H1 (cell line): Measurements from ENCODE around the gene EPN3. TPM values are rescaled to one million over a fixed set of nuclear protein-coding genes. Genes with fewer than 3 reads are reported as not detected.

Experiments
- CTCF ChIA-PET: fragments of 300-600 bp; sonication (Branson Sonifier 250); formaldehyde crosslinking; loops from one replicate; lab custom pipeline; 2021; ENCODE audit not compliant: partially characterized antibody; lab: Charles Lee
- POLR2A ChIA-PET: fragments of 300-600 bp; sonication (Branson Sonifier 250); formaldehyde crosslinking; loops from one replicate; lab custom pipeline; 2021; ENCODE audit warnings: inconsistent platforms; ENCODE audit not compliant: partially characterized antibody; lab: Charles Lee
- DNase-seq, 2 experiments: peaks; one replicate each; pipeline versions ENCODE4 v3.0.0 to v3.0.0-alpha.2; 2010 to 2022; ENCODE audit warnings: low spot score in 2 of 2, low read depth in 1 of 2, mixed read lengths in 1 of 2
- FAIRE-seq: peaks from 2 replicates; lab custom pipeline; 2011; peaks lifted over from hg19 to GRCh38; lab: Jason Lieb, UNC
- H2AFZ ChIP-seq: 2 replicates; pipeline ENCODE4 v1.8.1; 2012; ENCODE audit warnings: low read length, inconsistent platforms
- H2AK5ac ChIP-seq: 2 replicates; pipeline ENCODE4 v1.6.1; 2013; ENCODE audit warnings: low read depth, low read length
- H2BK120ac ChIP-seq: replicated peaks from 2 replicates; pipeline ENCODE3; 2013; ENCODE audit warnings: low read depth, low read length, inconsistent platforms
- H2BK12ac ChIP-seq: 2 replicates; pipeline ENCODE4 v1.6.1; 2013; ENCODE audit warnings: low read depth, low read length
- H2BK15ac ChIP-seq: 2 replicates; pipeline ENCODE4 v1.6.1; 2013; ENCODE audit warnings: low read length
- H2BK20ac ChIP-seq: 2 replicates; pipeline ENCODE4 v1.6.1; 2013; ENCODE audit warnings: low read length
- H2BK5ac ChIP-seq: 2 replicates; pipeline ENCODE4 v1.6.1; 2013; ENCODE audit warnings: low read depth, low read length
- H3K14ac ChIP-seq: 2 replicates; pipeline ENCODE4 v1.6.1; 2013; ENCODE audit warnings: inconsistent platforms; ENCODE audit not compliant: insufficient read length
- H3K18ac ChIP-seq: 2 replicates; pipeline ENCODE4 v1.6.1; 2013; ENCODE audit warnings: low read length; ENCODE audit errors: extremely low read depth
- H3K23ac ChIP-seq: 2 replicates; pipeline ENCODE4 v1.6.1; 2013; ENCODE audit warnings: inconsistent platforms; ENCODE audit not compliant: insufficient read length
- H3K23me2 ChIP-seq: 2 replicates; pipeline ENCODE4 v1.6.1; 2013; ENCODE audit warnings: low read depth, low read length
- H3K27ac ChIP-seq: 2 replicates; pipeline ENCODE4 v1.6.1; 2011; ENCODE audit warnings: low read depth, low read length, inconsistent platforms
- H3K27me3 ChIP-seq, 4 experiments: replicated peaks in 1 of 4; 1 replicate in 1 of 4; 2 replicates in 3 of 4; pipeline versions ENCODE4 v1.6.1 to v1.8.1; 2011 to 2013; ENCODE audit warnings: low read length in 3 of 4, mild to moderate bottlenecking in 3 of 4, inconsistent platforms in 2 of 4, mixed read lengths in 2 of 4, moderate library complexity in 1 of 4; ENCODE audit not compliant: control insufficient read depth in 3 of 4, insufficient read depth in 3 of 4; ENCODE audit errors: extremely low read depth in 1 of 4
- H3K36me3 ChIP-seq, 4 experiments: 2 replicates each; pipeline versions ENCODE4 v1.6.1 to v1.8.1; 2011 to 2013; ENCODE audit warnings: mild to moderate bottlenecking in 4 of 4, low read length in 3 of 4, moderate library complexity in 2 of 4, control low read depth in 1 of 4, inconsistent platforms in 1 of 4; ENCODE audit not compliant: insufficient read depth in 4 of 4, control insufficient read depth in 2 of 4
- H3K4ac ChIP-seq: replicated peaks from 2 replicates; pipeline ENCODE3; 2013; ENCODE audit warnings: low read length, low read depth, mixed read lengths, inconsistent platforms; ENCODE audit not compliant: insufficient read length
- H3K4me1 ChIP-seq, 4 experiments: replicated peaks in 1 of 4; 1 replicate in 1 of 4; 2 replicates in 3 of 4; pipeline versions ENCODE4 v1.6.1 to v1.8.1; 2011 to 2013; ENCODE audit warnings: low read length in 3 of 4, inconsistent platforms in 2 of 4, mixed read lengths in 1 of 4; ENCODE audit not compliant: insufficient read depth in 4 of 4, control insufficient read depth in 3 of 4
- H3K4me2 ChIP-seq, 2 experiments: 2 replicates each; pipeline versions ENCODE4 v1.6.1 to v1.8.1; 2011 to 2013; ENCODE audit warnings: low read depth in 2 of 2, low read length in 2 of 2, control low read depth in 1 of 2, inconsistent platforms in 1 of 2, mild to moderate bottlenecking in 1 of 2; ENCODE audit not compliant: insufficient read depth in 1 of 2
- H3K4me3 ChIP-seq, 4 experiments: fragments of 200-600, 300-600 bp in 1 of 4; sonication (generic), shearing (Covaris generic), sonication (Bioruptor Twin) in 1 of 4; 2 replicates each; pipeline versions ENCODE4 v1.5.1 to v1.8.1; 2011 to 2016; ENCODE audit warnings: low read length in 4 of 4, low read depth in 3 of 4, control low read depth in 2 of 4, inconsistent platforms in 2 of 4, mild to moderate bottlenecking in 2 of 4, mixed read lengths in 1 of 4, moderate library complexity in 1 of 4; ENCODE audit not compliant: insufficient read depth in 2 of 4; ENCODE audit errors: extremely low read depth in 1 of 4
- H3K56ac ChIP-seq: replicated peaks from 2 replicates; pipeline ENCODE3; 2013; ENCODE audit warnings: low read depth, mild to moderate bottlenecking, mixed read lengths, low read length, inconsistent platforms; ENCODE audit not compliant: insufficient read length
- H3K79me1 ChIP-seq: 2 replicates; pipeline ENCODE4 v1.6.1; 2013; ENCODE audit warnings: low read depth, low read length, control low read depth
- H3K79me2 ChIP-seq, 2 experiments: 2 replicates each; pipeline versions ENCODE4 v1.6.1 to v1.8.1; 2012 to 2013; ENCODE audit warnings: low read length in 2 of 2, mild to moderate bottlenecking in 2 of 2, inconsistent platforms in 1 of 2; ENCODE audit not compliant: insufficient read depth in 2 of 2, control insufficient read depth in 1 of 2
- H3K9ac ChIP-seq, 4 experiments: replicated peaks in 1 of 4; 1 replicate in 1 of 4; 2 replicates in 3 of 4; pipeline versions ENCODE4 v1.6.1 to v1.8.1; 2011 to 2013; ENCODE audit warnings: low read depth in 3 of 4, low read length in 3 of 4, control low read depth in 2 of 4, mild to moderate bottlenecking in 2 of 4, moderate library complexity in 2 of 4, inconsistent platforms in 1 of 4; ENCODE audit errors: extremely low read depth in 1 of 4
- H3K9me3 ChIP-seq, 2 experiments: 2 replicates each; pipeline versions ENCODE4 v1.6.1 to v1.8.1; 2012 to 2013; ENCODE audit warnings: mild to moderate bottlenecking in 2 of 2, moderate library complexity in 2 of 2, control low read depth in 1 of 2, inconsistent platforms in 1 of 2, low read depth in 1 of 2, low read length in 1 of 2, mixed read lengths in 1 of 2; ENCODE audit not compliant: insufficient read depth in 2 of 2
- H4K20me1 ChIP-seq, 2 experiments: replicated peaks in 1 of 2; 2 replicates each; pipeline versions ENCODE3 to v1.8.1; 2011 to 2013; ENCODE audit warnings: inconsistent platforms in 2 of 2, low read length in 2 of 2, mild to moderate bottlenecking in 1 of 2; ENCODE audit not compliant: insufficient read depth in 2 of 2, control insufficient read depth in 1 of 2
- H4K5ac ChIP-seq: 2 replicates; pipeline ENCODE4 v1.6.1; 2013; ENCODE audit warnings: low read length, low read depth, mixed read lengths, inconsistent platforms; ENCODE audit not compliant: insufficient read length
- H4K8ac ChIP-seq: 2 replicates; pipeline ENCODE4 v1.8.0; 2013; ENCODE audit warnings: mild to moderate bottlenecking, moderate library complexity, low read length, inconsistent platforms; ENCODE audit not compliant: insufficient read depth; ENCODE audit errors: extremely low read depth
- H4K91ac ChIP-seq: replicated peaks from 2 replicates; pipeline ENCODE3; 2013; ENCODE audit warnings: low read length, mixed read lengths, inconsistent platforms; ENCODE audit not compliant: insufficient read length
- CBX5 ChIP-seq: fragments of 300-800, 300-1000 bp; sonication (generic); IDR thresholded peaks from 2 replicates; pipeline ENCODE4 v1.7.1; 2016; ENCODE audit warnings: antibody characterized with exemption, low read length, low read depth
- EP300 ChIP-seq, 2 experiments: IDR thresholded peaks; 1 replicate in 1 of 2; 2 replicates in 1 of 2; pipeline ENCODE4 v1.6.1; 2011 to 2012; ENCODE audit warnings: low read depth in 2 of 2, low read length in 2 of 2, mild to moderate bottlenecking in 2 of 2, borderline replicate concordance in 1 of 2, inconsistent platforms in 1 of 2, moderate library complexity in 1 of 2
- FOSL1 ChIP-seq: IDR thresholded peaks from 2 replicates; pipeline ENCODE4 v1.6.1; 2011; ENCODE audit warnings: mild to moderate bottlenecking, low read depth, low read length, moderate library complexity; ENCODE audit not compliant: insufficient read depth
- KDM1A ChIP-seq: fragments of 200-600, 300-600 bp; sonication (generic); IDR thresholded peaks from 2 replicates; pipeline ENCODE4 v1.7.1; 2016; ENCODE audit warnings: mild to moderate bottlenecking, low read length, borderline replicate concordance
- POLR2AphosphoS5 ChIP-seq: IDR thresholded peaks from 2 replicates; pipeline ENCODE4 v1.6.1; 2011; ENCODE audit warnings: low read depth, low read length
- POU5F1 ChIP-seq: IDR thresholded peaks from 2 replicates; pipeline ENCODE4 v1.6.1; 2011; ENCODE audit warnings: low read depth, mild to moderate bottlenecking, low read length, moderate library complexity
- RAD21 ChIP-seq, 2 experiments: IDR thresholded peaks in 1 of 2; conservative IDR thresholded peaks in 1 of 2; 2 replicates each; pipeline ENCODE4 v1.6.1; 2011; ENCODE audit warnings: low read depth in 2 of 2, low read length in 2 of 2, improper control_type of control experiment in 1 of 2, inconsistent platforms in 1 of 2, mild to moderate bottlenecking in 1 of 2, moderate library complexity in 1 of 2
- WGBS, 2 experiments: shearing (Covaris generic) in 1 of 2; methylation state at CpG; one replicate each; pipeline versions ENCODE4 v1.1.6 to v1.1.7; 2013 to 2015; ENCODE audit warnings: low lambda C conversion rate in 2 of 2, mixed read lengths in 2 of 2, inconsistent platforms in 1 of 2, low coverage in 1 of 2, missing lambda C conversion rate in 1 of 2; ENCODE audit not compliant: insufficient replicate concordance in 2 of 2, insufficient coverage in 1 of 2, insufficient read length in 1 of 2; ENCODE audit errors: extremely low coverage in 1 of 2, missing lambda C conversion rate in 1 of 2; 5-methylcytosine and 5-hydroxymethylcytosine counted together
- polyA plus RNA-seq, 7 experiments: library from polyadenylated mRNA; depleted of rRNA in 3 of 7; stranded (reverse) in 5 of 7; unstranded in 2 of 7; fragments of >200 nt in 5 of 7; fragments of 200-250 nt in 2 of 7; gene quantifications; 1 replicate in 5 of 7; 2 replicates in 1 of 7; 4 replicates in 1 of 7; pipeline versions ENCODE4 v1.2.1 to v1.2.3, GENCODE V29; 2011 to 2013; ENCODE audit warnings: missing spikeins in 2 of 7, mixed read lengths in 2 of 7
- total RNA-seq: library from RNA; stranded (reverse); fragmentation: NEBNext Ultra II Directional; extraction: Animal tissue kit (Norgen Biotek cat#: 25700); gene quantifications from 2 replicates; pipeline ENCODE4 v1.2.1, GENCODE V29; 2021
- TF ChIP-seq, protein P1 (sequence below): IDR thresholded peaks from 2 replicates; pipeline ENCODE4 v1.6.1; 2012; ENCODE audit warnings: inconsistent platforms
- TF ChIP-seq, protein P2 (sequence below), 3 experiments: IDR thresholded peaks; 1 replicate in 2 of 3; 2 replicates in 1 of 3; pipeline versions ENCODE4 v1.5.1 to v1.6.1; 2011; ENCODE audit warnings: low read length in 3 of 3, mild to moderate bottlenecking in 3 of 3, inconsistent platforms in 2 of 3, low read depth in 1 of 3, moderate library complexity in 1 of 3; ENCODE audit not compliant: insufficient read depth in 1 of 3; ENCODE audit errors: control extremely low read depth in 1 of 3

Gene EPN3
- total and polyA plus RNA-seq, 2 of the 8 experiments (the other 6 are each of a cell fraction or from before 2014, with no cell fraction given) = 6.7 to 7.9 TPM

DNA sequence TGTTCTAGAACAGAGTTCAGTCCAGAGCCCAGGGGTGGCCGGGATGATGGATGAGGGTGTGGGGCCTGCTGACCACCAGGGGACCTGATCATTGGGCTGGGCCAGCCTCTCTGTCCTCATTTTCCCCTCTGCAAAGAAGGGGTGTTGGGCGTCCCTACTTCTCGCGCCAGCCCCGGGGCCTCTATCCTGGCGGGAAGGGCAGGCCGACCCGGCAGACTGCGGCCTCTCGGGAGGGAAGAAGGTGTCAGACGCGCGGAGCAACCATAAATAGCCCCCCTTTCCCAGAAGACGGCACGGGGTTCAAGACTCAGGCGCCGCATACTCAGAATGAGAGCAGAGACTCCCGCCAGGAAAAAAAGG, 26.0 kb downstream of the EPN3 start:
- no peak for FAIRE-seq
- no peak overlapping the region for H3K9ac ChIP-seq
- peaks cover 22 to 55% (median 46%) of the 10 kb centered on the region in 4 experiments for H3K27me3 ChIP-seq
- H4K8ac ChIP-seq = no peak overlapping the region
- H3K79me2 ChIP-seq = no peaks in the 10 kb centered on the region
- H2BK12ac ChIP-seq = no peak overlapping the region
- H4K5ac ChIP-seq = no peak overlapping the region
- H3K23ac ChIP-seq = no peak overlapping the region
- H3K56ac ChIP-seq = no peak overlapping the region
- H3K4ac ChIP-seq = no peak overlapping the region
- no peak overlapping the region for H2BK15ac ChIP-seq
- H2AK5ac ChIP-seq = no peak overlapping the region
- no peak overlapping the region for H3K14ac ChIP-seq
- peaks cover 4% of the 10 kb centered on the region in 2 experiments for H4K20me1 ChIP-seq
- H2AFZ ChIP-seq = no peak overlapping the region
- H2BK120ac ChIP-seq = no peak overlapping the region
- H3K4me1 ChIP-seq = peaks cover 0 to 19% (median 11%) of the 10 kb centered on the region in 4 experiments; a peak in 6 of 7 replicates
- H3K23me2 ChIP-seq = peaks cover 17% of the 10 kb centered on the region; the same call in 1 of the 2 replicates
- H2BK5ac ChIP-seq = no peak overlapping the region
- H3K18ac ChIP-seq = no peak overlapping the region; the same call in 1 of the 2 replicates
- peak overlapping the region; percentile 75 to 91 for H3K4me2 ChIP-seq
- H4K91ac ChIP-seq = no peak overlapping the region
- peak overlapping the region; percentile 35 to 63 (median 51) for H3K4me3 ChIP-seq
- H3K79me1 ChIP-seq = no peaks in the 10 kb centered on the region
- H3K9me3 ChIP-seq = no peaks in the 10 kb centered on the region
- no peak overlapping the region for H3K27ac ChIP-seq
- ChIA-PET POLR2A (no interaction called here), CTCF (interaction anchor here (1.9 to 12.4 kb wide), 2 partner anchors 62 to 137 kb away, joined by 4 to 112 read pairs; no protein-coding TSS in a partner anchor)
- no peaks in the 10 kb centered on the region for H3K36me3 ChIP-seq
- 13% methylated on average over 18 of the region's 18 CpGs; no CpG with 5 or more reads in 1 of the 2 experiments for WGBS, 2 experiments
- no peak overlapping the region for H2BK20ac ChIP-seq
- DNase-seq = no peak
- TF ChIP-seq POU5F1 (no peak), RAD21 (IDR thresholded peaks at IDR 0.05 in 1 of 2, conservative IDR thresholded peaks at IDR 0.05 in 1 of 2; ENCODE audit: low read depth in 2 of 2, low read length in 2 of 2) (0 out of 4 replicates have a peak, but pooled peaks of 1 of the 2 experiments have one; percentile 2), POLR2AphosphoS5 (no peak), CBX5 (no peak), FOSL1 (no peak), EP300 (IDR thresholded peaks at IDR 0.05; ENCODE audit: borderline replicate concordance in 1 of 2, low read depth in 2 of 2, low read length in 2 of 2) (no peak), KDM1A (no peak)
- TF ChIP-seq, protein P1, sequence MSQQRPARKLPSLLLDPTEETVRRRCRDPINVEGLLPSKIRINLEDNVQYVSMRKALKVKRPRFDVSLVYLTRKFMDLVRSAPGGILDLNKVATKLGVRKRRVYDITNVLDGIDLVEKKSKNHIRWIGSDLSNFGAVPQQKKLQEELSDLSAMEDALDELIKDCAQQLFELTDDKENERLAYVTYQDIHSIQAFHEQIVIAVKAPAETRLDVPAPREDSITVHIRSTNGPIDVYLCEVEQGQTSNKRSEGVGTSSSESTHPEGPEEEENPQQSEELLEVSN = peak; percentile 49; the same call in 1 of the 2 replicates
- TF ChIP-seq, protein P2, sequence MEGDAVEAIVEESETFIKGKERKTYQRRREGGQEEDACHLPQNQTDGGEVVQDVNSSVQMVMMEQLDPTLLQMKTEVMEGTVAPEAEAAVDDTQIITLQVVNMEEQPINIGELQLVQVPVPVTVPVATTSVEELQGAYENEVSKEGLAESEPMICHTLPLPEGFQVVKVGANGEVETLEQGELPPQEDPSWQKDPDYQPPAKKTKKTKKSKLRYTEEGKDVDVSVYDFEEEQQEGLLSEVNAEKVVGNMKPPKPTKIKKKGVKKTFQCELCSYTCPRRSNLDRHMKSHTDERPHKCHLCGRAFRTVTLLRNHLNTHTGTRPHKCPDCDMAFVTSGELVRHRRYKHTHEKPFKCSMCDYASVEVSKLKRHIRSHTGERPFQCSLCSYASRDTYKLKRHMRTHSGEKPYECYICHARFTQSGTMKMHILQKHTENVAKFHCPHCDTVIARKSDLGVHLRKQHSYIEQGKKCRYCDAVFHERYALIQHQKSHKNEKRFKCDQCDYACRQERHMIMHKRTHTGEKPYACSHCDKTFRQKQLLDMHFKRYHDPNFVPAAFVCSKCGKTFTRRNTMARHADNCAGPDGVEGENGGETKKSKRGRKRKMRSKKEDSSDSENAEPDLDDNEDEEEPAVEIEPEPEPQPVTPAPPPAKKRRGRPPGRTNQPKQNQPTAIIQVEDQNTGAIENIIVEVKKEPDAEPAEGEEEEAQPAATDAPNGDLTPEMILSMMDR (IDR thresholded peaks at IDR 0.05; ENCODE audit: control extremely low read depth in 1 of 3, insufficient read depth in 1 of 3, low read depth in 1 of 3, low read length in 3 of 3) = peak in 1 of 3 experiments; percentile 22; a peak in 1 of 4 replicates
